Choroid plexus epithelial cell (primary cell): ENCODE data around the gene ARHGAP23.

Source experiments
- DNase-seq: peaks from one replicate; pipeline ENCODE4 v3.0.0-alpha.2; 2010; ENCODE audit warnings: low read depth
- H3K4me3 ChIP-seq: 2 replicates; pipeline ENCODE4 v1.5.1; 2011; ENCODE audit warnings: low read depth, mild to moderate bottlenecking, control low read depth, low read length, moderate library complexity
- TF ChIP-seq, protein P1 (sequence below): conservative IDR thresholded peaks from 2 replicates; pipeline ENCODE4 v1.5.1; 2011; ENCODE audit warnings: low read depth, mild to moderate bottlenecking, control low read depth, inconsistent platforms, low read length, moderate library complexity

ARHGAP23 gene

DNA sequence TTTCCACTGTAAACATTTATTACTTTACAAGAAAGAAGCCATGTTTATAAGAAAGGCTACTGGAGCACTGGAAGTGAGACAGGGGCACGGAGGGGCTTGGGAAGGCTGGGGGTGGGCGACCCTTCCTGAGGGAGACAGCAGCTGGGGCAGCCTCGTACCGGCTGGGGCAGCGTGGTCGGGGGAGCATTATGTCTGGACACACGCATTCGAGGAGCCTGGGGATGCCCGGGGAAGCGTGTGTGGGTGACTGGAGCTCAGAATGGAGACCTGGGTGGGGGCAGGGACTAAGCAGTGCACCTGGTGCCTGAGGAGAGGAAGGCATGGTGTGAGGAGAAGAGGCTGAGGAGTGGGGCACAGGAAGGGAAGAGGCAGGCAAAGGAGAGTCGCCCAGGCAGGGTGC, 113.0 kb downstream of the ARHGAP23 start:
- TF ChIP-seq, protein P1, sequence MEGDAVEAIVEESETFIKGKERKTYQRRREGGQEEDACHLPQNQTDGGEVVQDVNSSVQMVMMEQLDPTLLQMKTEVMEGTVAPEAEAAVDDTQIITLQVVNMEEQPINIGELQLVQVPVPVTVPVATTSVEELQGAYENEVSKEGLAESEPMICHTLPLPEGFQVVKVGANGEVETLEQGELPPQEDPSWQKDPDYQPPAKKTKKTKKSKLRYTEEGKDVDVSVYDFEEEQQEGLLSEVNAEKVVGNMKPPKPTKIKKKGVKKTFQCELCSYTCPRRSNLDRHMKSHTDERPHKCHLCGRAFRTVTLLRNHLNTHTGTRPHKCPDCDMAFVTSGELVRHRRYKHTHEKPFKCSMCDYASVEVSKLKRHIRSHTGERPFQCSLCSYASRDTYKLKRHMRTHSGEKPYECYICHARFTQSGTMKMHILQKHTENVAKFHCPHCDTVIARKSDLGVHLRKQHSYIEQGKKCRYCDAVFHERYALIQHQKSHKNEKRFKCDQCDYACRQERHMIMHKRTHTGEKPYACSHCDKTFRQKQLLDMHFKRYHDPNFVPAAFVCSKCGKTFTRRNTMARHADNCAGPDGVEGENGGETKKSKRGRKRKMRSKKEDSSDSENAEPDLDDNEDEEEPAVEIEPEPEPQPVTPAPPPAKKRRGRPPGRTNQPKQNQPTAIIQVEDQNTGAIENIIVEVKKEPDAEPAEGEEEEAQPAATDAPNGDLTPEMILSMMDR = no peak
- no peak overlapping the region for H3K4me3 ChIP-seq
- DNase-seq = no peak

DNA sequence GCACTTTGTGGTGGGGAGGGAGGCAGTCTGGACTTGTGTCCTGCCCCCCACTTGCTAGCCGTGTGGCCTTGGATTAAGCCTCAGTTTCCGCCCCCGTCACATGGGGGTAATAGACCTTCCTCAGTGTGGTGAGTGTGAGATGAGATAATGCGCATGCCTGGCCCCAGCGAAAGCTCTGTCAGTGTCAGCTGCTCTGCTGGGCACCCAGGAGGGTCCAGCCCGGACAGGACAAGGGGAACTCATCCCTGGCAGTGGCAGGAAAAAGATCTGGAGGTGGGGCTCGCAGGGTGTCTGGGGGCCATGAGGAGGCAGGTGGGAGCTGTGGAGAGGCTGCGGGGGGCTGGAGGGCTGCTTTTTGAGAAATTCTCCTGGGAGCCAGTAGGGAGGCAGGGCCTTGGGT, 114.0 kb downstream of the ARHGAP23 start:
- no peak for DNase-seq
- H3K4me3 ChIP-seq = no peak overlapping the region
- TF ChIP-seq, protein P1 = no peak

DNA sequence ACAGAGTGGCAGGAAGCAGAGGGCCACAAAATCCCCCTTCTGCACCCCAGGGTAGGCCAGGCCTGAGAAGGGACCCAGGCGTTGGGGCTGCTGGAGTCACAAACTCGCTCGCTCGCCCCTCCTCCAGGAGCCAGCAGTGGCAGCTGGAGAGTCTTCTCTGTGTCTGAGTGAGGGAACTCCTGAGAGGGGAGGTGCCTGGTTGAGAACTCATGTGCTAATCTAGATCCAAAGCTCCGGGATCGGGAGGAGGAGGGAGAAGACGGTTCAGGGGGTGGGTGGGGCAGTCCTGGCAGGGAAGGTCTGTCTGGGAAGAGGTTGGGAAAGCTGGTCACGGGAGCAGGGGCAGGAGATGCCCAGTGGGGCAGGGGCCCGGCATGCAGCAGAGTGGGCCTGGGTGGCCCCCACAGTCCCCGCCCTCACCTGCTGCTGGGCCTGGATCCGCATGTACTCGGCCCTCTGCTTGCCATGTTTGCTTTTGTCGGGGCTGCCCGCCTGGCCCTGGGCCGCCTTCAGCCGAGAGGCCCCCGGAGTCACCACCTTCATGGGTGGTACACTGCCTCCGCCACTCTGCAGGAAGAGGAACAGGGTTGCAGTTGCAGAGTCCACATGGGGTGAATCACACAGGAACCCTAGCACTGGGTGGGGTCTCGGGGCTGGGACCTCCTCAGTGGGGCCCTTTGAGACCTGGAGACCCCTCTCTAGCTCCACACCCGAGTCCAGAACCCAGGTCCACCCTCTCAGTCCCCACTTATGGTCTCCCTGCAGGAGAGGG, 115.3 kb downstream of the ARHGAP23 start:
- H3K4me3 ChIP-seq = no peak overlapping the region
- TF ChIP-seq, protein P1 = no peak
- no peak for DNase-seq

DNA sequence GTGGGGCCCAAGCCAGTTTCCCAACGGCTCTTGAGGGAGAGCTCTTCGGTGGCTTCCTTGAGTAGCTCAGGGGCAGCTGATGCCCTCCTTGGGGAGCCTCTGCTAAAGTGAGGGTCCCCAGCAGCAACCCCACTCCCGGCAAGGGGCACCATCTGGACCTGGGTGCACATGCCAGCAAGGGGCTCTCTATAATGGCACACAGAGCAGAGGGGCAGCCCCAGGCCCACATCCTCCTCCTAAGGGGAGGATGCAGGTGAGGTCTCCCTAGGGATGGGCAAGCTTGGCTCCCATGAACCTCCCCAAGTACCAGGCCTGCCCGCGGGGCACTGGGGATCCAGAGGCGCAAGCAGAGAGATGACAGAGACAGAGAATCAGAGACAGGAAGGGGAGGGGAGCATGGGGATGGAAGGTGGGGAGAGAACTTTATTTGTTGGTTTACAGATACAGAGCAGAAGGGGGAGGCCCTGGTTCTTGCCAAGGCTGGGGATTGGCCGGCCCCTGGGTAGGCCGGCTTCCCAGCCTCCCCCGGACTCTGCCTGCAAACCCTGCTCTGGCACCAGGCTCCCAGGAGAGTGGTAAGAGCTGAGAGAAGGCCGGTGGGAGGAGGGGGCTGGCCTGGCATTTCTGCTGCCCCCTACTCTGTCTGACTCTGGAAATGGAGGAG, 116.0 kb downstream of the ARHGAP23 start:
- DNase-seq = no peak
- TF ChIP-seq, protein P1 = no peak
- no peak overlapping the region for H3K4me3 ChIP-seq

DNA sequence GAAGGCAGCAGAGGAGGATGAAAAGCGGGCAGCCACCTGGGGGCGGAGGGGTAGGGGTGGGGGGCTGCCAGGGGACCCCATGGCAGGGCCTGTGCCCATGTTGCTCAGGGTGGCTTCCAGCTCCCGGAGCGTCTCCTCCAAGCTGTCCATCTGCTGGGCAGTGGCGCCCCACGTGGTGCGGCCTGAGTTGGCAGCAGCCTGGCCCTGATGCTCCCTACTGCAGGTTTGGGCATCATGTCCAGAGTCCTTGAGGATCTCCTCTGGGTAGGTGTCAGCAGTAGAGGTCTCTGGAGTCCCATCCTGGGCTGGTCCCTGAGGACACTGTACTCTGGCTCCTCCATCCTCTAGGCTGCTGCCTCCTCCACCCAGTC, 116.6 kb downstream of the ARHGAP23 start:
- TF ChIP-seq, protein P1 = no peak
- no peak for DNase-seq
- H3K4me3 ChIP-seq = no peak overlapping the region

DNA sequence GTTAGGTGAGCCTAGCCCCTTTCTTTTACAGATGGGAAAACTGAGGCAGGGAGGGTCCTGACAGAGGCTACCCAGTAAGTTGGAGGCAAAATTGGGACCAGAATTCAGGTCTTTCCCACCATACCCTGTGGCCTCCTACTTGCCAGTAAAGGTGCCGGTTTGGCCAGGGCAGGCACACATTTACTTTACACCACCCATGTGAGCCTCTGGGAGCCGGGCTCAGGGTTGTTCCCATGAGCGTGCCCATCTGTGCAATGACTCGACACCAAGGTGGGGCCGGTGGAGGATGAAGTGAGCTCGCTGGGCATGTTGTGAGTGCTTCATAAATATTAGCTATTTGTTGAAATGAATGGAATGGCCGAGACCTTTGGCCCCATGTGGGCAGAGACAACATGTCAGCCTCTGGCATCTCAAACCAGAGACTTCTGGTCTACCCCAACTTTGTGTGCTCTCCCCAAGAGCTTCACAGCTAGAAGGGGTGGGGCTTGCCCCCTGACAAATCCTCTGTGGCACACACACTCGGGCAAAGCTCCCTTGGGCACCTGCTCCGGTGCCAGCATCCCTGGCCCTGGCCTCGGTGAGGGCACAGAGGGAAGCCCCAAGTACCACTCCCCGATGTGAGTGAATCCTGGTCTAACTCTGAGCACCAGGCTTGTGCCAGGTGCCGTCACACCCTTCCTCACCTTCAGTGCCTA, 117.4 kb downstream of the ARHGAP23 start:
- H3K4me3 ChIP-seq = no peak overlapping the region
- TF ChIP-seq, protein P1 = no peak
- no peak for DNase-seq
